NCI-H748 treated with DMSO at 0.1 percent for 48 hours (cell line): ENCODE data around the gene PTPRN2.
"Not testable (repeated sequence)": the region's sequence is repeated elsewhere in the genome, so short reads cannot be mapped to it uniquely, and the experiment has no call there.

Experiments used
- DNase-seq: peaks from one replicate; lab custom pipeline; 2025; lab: John Stamatoyannopoulos, UW

The PTPRN2 gene

DNA sequence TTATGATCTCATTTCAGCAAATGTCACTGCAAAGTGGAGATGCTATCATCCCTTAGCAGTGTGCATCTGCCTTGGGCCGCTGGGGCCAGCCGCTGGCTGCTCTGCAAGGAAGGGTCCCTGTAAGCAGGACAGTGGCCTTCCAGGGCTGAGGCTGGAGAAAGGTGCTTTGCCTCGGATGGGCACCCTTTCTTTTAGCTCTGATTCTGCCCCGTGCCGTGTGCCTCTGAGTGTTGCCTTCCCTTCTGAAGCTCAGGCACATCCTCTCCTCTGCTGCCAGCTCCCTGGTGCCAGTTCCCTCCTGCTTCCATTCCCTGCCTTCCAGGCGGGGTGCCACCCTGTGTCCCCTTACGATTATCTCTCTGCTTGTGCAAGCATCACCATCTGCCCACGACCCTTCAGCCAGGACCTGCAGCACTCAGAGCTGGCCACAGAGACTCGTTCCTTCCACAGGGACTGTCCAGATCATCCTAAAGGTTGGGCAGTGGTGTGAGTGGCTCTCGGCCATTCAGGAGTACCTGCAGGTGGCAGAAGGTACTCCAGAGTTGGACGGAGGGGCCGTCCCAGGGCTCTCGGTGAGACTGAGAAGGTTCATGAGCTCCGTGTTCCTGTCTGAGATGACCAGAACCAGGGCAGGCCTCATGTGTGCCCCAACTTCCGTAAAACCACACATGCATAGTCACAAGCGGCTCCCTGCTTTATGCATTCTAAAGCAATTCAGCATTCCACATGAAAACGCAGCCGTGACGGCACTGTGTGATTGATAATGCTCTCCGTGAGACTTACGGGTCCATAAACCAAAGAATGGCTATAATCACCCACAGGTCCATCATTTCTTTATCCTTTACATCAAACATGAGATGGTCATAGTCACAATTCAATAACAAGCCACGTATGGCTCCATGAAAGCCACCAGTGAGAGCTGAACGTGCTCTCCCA lies 879.4 kb downstream of the PTPRN2 start:
- no peak for DNase-seq

DNA sequence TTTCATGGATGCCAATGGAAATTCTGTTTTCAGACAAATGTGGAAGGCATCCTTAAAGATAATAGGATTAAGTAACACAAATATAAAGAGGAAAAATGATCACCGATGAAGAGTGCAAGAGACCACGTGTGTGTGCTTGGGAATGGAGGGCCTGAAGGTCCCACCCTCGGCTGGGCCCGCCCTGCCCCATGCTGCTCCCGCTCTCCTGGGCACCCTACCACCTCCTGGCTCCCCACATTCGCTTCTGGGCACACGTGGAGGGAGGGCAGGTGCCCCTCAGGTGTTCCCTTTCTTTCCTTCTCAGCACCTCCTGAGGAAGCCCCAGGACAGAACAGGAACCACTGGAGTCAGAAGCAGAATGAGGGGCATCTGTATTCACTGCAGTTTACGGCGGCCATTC lies 883.3 kb downstream of the PTPRN2 start:
- no peak for DNase-seq

DNA sequence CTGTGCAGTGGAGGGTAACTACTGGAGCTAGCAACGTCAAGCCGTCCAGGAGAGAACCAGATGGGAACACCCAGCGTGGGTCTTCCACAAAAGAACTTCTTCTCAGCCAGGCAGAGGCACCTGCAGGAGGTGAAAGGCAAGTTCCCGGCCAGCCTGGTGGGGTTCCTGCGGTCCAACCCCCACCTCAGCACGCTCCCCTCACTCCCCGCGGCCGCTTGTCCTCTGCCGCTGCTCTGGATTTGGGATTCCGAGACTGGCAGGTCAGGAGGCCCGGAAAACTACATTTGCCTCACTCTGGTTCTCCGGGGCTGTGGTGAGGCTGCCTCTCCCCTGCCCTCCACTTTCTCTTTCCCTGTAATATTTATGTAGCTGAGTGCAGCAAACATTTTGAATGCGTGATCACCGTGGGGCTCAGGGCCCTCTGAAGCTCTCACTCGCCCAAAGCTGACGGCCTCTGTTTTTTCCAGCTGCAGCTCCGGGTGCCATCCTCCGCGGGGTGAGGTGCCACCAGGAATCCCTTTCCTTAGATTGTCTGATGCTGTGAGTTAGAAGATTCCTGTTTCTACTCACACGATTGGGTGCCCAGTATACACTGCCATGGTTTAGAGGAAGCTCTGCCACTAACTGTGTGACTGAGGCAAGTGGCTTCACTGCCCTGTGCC lies 884.0 kb downstream of the PTPRN2 start:
- DNase-seq, result no peak

DNA sequence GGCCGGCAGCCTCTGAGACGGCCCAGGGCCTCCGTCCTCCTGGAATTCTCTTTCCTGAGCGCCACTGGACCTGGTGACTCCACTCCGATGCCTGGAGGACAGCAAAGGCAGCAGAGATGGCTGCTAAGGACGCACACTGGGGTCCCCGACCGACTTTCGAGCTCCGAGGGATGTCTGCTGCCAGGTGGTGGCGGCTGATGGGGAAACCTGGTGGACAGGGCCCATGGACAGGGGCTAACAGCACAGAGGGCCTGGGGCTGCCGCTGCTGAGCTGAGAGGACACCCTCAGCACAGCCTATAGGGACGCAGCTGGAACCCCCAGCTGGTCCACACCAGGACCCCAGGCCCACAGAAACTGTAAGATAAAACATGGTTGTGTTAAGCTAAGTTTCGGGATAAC lies 884.5 kb downstream of the PTPRN2 start:
- no peak for DNase-seq

DNA sequence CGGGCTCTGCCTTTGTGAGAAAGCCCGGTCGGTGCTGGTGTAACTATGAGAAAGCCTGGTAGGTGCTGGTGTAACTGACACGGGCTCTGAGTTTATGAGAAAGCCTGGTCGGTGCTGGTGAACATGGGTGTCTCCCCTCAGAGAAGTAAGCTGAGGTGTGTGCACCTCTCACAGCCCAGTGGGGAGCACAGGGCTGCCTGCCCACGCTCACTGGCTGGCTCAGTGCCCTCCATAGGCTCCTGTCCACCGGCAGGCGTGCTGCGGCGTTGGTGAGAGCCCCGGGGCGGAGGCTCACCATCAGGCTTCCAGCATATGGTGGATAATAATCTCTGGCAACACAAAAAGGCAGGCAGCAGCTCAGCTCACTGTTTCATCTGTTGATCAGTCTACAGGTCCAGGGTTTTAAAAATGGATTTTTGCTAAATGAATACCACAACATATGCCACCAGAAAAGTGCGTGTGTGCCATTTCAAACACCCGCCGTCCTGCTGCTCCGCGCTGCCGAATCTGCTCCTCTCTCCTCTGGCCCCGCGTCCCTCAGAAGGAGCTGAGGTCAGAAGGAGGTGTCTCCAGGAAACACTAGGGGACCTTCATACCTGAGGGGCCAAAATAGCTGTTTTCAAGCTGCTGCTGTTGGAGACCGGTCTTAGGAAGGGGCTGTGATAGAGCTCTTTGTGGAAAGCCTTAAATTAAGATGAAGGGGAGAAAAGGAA lies 885.2 kb downstream of the PTPRN2 start:
- DNase-seq, result no peak

DNA sequence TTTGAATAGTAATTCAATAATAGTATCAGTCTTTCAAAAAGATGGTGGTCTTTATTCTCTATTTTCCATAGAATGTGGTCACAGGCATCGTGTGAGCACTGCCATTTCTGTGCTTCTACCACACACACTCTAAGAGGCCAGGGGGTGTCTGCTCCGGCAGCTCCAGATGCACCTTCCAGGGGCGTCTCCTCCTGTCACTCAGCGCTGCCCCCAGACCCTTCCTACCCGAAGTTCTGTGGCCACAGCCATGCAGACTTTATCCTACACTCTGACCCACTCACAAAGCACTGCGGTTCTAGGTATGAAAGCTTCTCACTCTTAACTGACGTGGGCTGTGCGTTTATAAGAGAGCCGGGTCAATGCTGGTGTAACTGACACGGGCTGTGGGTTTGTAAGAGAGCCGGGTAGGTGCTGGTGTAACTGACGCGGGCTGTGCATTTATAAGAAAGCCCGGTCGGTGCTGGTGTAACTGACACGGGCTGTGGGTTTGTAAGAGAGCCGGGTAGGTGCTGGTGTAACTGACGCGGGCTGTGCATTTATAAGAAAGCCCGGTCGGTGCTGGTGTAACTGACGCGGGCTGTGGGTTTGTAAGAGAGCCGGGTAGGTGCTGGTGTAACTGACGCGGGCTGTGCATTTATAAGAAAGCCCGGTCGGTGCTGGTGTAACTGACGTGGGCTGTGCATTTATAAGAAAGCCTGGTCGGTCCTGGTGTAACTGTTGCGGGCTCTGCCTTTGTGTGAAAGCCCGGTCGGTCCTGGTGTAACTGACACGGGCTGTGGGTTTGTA lies 886.0 kb downstream of the PTPRN2 start:
- not testable (repeated sequence) for DNase-seq

DNA sequence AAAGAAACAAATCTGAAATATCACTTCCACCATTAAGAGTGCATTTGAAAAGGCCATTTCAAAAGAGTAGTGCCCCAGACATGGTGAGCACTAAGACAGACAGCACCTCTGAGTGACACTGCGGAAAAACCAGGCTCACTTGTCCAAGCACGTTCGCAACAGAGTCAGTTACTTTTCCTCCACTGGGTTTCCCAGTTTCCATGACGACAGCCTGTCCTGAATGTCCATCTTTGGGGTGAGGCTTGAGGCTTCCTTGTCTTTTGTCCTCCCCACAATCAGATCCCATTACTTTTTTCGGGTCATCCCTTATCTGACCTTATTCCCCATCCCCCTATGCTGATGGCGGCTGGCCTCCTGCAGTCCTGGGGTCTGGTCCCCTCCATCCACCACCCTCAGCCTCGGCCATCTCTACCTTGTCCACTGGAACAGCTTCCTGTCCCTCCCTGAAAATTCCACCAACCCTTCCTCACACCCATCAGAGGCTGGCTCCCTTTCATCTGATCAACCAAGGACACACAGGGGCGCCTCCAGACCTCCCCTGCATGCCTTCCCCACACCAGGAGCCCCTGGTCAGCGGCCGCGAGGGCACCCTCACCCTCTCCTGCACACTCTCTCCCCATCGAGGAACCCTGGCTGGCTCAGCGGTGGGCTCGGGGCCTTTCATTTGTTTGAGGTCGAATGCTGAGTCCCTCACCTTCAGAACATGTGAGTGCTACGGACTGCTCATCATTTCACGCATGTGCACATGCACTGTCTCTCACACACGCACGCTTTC lies 887.2 kb downstream of the PTPRN2 start:
- DNase-seq, result no peak

DNA sequence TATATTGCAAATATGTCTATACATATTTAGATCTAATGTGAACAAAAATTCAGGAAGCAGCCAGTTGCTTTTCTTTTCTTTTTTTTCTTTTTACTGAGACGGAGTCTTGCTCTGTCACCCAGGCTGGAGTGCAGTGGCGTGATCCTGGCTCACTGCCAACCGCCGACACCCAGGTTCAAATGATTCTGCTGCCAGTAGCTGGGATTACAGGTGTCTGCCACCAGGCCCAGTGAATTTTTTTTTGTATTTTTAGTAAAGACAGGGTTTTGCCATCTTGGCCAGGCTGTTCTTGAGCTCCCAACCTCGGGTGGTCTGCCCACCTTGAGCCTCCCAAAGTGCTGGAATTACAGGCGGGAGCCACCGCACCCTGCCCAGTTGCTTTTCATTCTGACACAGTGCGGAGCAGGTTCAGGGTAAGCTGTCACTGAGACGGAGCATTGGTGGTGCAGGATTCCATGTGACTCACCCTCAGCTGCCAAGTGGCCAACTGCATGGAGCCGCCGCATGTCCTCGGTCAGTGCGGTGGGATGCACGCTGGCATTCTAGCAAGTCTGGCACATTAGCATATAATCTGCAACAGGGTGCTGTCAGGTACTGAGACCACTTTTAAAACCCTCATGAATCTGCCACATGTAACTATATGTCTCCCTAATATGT lies 888.1 kb downstream of the PTPRN2 start:
- DNase-seq, result no peak

DNA sequence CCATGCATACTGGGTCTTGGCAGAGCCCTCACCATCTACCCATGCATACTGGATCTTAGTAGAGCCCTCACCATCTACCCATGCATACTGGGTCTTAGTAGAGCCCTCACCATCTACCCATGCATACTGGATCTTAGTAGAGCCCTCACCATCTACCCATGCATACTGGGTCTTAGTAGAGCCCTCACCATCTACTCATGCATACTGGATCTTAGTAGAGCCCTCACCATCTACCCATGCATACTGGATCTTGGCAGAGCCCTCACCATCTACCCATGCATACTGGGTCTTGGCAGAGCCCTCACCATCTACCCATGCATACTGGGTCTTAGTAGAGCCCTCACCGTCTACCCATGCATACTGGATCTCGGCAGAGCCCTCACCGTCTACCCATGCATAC lies 890.3 kb downstream of the PTPRN2 start:
- not testable (repeated sequence) for DNase-seq

DNA sequence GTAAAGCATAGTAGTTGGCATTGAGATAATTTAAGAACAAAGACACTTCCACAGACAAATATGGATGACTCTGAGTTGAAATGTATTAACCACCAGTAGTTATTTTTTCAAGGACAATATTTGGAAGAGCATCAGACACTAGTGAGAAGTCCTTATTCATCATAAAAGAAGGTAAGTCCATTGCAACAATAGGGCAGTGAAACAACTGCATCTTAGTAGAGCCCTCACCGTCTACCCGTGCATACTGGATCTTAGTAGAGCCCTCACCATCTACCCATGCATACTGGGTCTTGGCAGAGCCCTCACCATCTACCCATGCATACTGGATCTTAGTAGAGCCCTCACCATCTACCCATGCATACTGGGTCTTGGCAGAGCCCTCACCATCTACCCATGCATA lies 892.0 kb downstream of the PTPRN2 start:
- not testable (repeated sequence) for DNase-seq

DNA sequence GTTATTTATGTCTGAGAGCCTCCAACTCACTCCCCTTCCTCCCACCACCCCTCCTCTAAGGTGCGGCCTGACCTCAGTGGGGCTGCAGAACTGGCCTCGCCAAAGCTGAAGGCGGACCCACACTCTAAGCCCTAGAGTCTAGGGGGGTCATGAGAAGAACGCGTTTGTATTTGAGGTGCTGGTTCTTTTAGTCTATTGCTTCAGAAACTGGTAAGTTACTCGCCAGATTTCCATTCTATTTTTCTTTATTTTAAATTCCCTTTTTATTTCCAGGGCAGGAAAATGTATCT lies 893.3 kb downstream of the PTPRN2 start:
- no peak for DNase-seq

DNA sequence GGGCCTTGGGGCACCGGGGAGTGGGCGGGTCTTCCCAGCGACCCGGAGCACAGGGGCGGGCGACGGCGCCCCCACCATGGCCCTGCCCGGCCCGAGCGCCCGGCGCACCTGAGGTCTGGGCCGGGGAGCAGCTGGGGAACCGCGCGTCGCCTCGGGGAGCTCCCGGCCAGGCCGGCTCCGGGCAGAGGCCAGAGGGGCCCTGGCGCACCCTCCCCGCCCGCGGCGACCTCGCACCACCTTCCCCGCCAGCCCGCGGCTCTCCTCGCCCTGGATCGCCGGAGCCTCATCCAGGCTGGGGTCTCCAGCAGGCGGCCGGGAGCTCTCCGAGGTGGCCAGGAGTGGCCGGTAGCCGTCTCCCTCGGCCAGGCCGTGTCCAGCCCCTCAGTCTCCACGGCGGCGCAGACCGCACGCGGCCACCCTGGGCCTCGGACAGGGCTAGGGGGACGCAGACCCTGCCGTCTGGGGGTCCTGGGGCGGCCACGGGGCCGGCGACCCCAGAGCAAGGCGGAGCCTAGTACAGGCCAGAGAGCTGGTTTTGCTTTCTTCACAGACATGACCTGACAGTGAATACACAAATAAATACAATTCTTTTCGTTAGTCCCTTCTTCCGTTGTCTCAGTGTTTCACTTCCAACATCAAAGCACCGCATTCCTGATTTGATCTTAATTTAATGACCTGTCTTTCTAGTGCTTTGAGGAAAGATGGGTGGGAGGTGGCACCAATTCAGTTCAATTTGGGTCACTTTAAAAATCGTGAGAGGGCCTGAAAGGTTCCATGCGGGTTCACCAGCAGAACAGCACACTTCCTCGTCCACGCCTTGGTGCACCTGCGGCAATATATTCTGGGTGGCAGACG lies 893.9 kb downstream of the PTPRN2 start:
- DNase-seq, result no peak

DNA sequence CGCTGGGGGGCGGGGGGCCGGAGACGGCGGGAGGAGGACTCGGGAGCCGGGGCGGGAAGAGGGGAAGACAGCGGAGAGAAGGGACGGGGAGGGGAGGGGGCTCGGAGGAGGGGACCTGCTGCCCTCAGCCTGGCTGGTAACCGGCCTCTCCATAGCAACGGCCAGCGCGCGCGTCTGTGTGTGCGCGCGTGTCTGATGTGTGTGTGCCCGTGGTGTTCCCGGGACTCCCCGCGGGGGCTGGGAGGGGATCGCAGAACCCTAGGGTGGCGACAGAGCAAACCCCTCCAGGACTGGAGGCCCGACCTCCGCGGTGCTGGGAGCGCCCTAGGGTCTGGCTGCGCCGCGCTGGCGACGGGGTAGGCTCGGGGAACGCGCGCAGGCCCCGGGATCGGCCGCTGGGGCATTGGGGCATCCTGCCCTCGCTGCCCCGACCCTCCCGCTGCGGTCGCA lies 894.5 kb downstream of the PTPRN2 start:
- no peak for DNase-seq

DNA sequence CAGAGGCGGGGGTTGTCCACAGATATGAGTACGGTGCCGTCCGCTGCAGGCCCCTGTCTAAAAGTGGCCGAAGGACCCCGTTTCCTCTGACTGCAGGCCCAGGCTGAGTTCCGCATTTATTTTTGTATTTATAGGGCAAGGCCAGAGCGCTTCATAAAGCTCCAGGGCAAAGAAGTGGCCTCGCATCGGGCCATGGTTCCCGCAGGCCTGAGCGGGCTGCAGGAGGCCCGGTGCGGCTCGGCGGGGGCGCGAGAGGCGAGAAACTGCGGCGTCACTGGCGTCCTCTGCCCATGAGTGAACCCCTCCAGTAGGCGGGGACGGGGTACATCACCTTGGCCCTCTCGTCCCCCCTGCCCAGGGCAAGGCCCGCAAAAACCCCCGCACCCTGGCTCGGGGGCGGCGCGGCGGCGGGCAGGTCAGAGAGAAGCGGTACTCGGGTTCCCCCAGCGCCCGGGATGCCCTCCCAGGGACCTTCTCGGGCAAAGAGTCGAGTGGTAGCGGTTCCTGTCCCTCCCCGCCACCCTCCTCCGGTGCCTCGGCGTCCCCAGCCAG lies 895.1 kb downstream of the PTPRN2 start:
- no peak for DNase-seq

DNA sequence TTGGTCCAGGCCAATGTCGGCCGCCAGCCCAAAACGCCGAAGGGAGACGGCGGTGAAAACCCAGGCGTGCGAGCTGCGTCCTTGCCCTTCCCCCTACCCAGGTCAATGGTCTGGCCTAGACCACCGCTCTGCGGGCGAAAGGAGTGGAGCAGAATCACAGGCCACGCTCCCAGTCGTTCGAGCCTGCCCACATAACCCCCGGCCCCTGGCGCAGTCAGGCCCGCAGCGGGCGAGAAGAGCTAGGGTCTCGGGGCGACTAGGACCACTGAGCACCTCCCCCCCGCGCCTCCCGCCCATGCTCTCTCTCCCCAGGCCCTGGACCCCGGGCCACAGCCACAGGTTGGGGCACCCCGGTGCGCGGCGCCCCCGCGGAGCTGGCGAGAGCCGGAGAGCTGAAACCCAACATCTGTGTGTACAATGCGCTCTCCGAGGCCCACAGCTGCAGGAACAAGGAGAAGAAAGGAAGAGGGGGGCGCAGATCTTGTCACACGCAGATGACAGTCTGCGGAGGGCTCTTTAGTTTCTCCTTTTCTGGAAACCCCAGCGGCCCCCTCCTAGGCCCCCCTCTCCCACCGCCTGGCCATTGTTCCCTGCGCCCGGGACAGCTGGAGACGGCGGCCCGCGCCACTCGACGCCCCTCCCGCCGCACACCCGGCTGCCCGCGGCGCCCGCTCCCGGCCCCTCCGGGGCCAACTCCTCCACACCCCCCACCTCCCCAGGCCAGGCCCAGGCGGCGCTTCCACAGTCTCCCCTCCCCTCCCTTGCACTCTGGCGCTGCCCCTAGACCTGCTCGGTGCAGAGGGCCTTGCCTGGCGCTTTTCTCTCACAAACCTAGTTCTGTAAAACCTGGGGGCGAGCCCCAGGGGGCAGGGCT lies 895.8 kb downstream of the PTPRN2 start:
- DNase-seq, result no peak

DNA sequence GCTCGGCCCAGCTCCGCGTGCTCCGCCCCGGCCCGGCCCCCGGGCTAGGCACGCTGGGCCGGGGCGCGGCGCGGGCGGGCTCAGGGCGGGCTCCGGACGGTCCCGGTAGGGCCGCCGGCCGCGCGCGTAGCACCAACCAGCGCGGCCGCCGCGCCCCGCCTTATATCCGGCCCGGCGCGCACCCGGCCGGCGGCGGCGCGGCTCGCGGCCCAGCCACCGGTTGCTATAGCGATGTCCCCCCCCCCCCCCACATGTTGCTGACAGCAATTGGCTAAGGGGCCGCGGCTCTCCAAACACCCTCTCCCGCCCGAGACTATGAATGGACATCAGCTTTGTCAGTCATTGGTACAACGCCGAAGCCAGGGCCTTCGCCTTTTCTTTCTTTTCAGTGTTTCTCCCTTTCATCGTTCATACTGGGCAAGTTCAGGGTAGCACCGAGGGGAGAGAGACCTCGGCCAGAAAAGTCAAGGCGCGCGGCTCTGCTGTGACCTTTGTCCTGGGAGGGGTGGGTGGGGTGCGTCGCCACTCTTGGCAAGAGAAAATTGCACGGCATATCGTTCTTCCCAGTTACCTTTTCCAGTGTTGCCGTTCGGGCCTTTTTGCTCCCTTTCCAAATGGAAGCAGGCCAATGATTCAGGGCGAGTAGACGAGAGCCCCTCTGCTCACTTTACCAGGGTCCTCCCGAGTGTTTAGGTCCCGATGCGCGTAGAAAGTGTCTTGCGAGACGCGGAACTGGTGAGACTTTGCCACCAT lies 896.6 kb downstream of the PTPRN2 start:
- DNase-seq, result peak; percentile 81

DNA sequence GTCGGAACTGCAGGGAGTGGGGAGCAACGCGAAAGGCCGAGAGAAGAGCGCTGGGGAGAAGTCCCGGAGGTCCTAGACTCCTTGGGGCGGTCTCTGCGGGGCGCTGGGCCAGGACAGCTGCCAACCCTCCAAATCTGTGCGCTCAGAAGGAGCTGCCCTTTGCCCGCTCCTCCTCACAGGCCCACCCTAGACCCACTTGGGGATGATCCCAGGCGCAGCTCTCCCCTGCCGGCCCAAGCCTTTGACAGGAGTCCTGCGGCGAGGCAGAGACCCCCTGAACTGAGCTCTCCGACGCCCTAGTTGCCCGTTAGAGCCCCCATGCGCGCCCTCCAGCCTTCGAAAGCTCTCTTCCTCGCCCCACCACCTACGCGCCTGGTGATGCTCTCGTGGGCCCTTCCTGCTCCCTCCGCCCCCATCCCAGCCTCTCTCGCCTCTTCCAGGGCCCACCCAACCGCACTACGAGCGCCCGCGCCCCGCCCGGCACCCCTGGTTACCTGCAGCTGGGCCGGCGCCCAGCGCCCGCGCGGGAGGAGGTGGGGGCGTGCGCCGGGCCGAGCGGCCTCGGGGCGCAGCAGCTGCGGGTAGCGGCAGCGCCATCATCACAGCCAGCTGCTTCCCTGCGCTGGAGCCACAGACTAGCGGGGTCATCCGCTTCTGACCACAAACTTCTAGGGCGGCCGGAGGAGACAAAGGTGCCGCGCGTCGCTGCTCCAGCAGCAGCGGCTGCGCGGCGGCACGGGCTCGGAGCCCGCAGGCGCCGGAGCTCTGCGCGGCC lies 897.4 kb downstream of the PTPRN2 start:
- DNase-seq, result peak; percentile 30
